NCI-H345 treated with DMSO at 0.1 percent for 48 hours (cell line): Measurements from ENCODE around the gene DLGAP1.

Experiments
- DNase-seq: peaks from one replicate; lab custom pipeline; 2025; ENCODE audit not compliant: unreplicated experiment; lab: John Stamatoyannopoulos, UW

The DLGAP1 gene

DNA sequence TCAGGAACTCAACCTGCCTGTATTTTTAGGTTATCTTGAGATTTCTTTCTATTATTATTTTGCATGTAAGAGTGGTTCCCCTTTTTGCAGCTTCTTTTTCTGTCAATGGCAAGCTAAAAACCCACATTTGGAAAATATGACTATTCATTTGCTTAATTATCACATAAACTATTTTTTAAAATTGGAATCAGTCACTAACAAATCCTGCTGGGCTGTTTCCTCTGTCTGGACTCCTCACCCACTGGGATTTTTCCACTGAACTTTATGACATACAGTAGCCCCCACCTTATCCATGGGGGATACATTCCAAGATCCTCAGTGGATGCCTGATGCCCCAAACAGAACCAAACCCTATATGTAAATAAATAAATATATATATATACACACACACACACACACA, 447.3 kb downstream of the DLGAP1 start:
- no peak for DNase-seq

GRCh38 chr18:4004183-4004829, 450.8 kb downstream of the DLGAP1 start:
- no peak for DNase-seq

DNA sequence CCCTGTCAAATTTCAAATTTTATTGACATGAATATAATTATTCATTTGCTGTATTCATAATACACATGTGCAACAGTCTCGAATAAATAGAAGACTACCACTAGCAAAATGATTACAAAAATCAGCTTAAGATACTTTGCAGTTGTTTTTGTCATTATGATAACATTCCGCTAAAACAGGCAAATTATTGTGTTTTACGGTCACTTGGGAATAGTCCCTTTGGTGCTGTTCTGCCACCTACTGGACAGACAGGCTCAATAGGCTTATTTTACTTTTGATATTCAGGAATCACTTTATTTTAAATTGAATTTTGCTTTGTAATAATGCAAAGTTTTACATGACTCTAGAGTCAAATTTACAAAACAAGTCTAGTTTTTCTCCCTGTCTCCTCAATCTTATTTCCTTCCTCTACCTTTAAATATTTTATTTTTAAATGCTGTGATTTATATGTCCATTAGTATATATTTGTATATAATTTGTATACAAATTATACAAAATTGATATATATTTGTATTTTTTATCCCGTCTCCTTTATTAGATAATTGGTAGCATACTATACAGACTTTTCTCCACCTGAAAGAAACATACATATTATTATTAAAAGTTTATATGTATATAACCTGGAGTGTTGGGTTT, 456.3 kb downstream of the DLGAP1 start:
- peak; percentile 22 for DNase-seq

DNA sequence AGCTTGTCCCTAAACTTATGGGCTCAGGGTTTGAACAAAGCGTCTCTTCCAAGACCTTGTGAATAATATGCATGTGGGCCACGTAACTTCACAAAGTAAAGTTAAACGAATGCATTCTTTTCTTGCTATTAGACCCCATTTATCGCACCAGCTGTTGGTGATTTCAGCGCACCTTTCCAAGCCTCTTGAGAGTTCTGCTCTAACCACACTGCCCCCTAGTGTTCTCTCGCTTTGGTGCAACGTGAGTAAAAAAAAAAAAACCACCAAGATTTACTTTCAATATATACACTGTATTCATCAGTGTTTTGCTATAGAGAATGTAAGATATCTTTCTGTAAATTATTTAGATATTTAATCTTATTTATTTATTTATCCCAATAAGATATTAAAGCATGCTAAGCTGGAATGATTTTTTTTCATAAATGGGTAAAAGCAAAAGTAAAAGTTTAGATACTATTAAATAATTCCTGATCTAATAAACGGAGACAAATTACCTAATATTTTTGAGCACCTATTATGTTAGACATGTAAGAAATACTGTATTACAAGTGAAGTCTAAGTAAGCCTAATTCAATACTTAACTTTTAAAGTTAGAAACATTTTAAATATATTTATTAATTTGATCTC, 459.5 kb downstream of the DLGAP1 start:
- peak; percentile 45 for DNase-seq

- peak; percentile 27 for DNase-seq
Measured at GRCh38 chr18:3993941-3994687, 461.0 kb downstream of the DLGAP1 start.

DNA sequence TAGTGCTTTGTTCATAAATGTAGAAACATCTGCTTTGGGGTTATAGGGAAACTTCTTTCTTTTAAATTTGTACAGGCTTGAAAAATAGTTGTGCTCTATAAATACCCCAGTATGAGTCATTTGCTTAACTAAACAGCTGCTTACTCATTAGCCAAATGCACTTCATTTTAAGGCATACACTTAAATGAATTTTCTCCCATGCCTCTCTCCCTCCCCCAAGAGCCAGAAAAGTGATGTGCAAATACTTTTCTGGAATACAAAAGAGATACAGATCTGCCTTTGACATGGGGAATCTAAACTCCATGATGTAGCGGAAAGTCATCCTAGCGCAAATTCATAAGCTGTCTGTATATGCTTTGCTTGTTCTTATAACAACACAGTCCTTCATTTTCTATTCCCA, 469.4 kb downstream of the DLGAP1 start:
- DNase-seq: no peak

GRCh38 chr18:3985020-3985419, 470.1 kb downstream of the DLGAP1 start:
- DNase-seq: no peak

- DNase-seq: no peak
Measured at GRCh38 chr18:3984163-3984757, 470.8 kb downstream of the DLGAP1 start.

DNA sequence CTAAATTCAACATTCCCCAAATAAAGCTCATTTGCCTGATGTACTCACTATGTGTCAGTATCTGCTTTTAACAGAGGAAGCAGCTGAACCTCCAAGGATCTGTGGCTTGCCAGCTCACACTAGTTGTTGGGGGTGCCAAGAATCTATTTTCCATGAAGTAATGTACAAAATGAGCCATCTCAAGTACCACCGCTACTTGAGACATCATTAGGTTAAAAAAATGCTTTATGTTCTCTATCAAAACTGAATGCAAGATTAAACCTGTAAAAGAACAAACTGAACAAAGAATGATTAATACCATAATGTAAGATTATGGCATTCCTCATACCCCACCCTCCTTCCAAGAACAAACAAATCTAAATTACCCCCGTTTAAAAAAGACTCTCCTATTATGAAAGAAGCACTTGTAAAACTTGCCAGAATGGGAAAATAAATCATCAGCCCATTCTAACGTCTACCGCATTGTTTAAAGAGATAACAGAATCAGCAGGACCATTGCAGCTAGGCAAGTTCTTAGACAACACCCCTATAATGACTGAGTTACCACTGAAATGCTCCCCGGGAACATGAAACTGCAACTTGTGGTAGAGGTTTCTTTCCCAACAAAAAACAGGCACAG, 471.6 kb downstream of the DLGAP1 start:
- no peak for DNase-seq

- no peak for DNase-seq
Measured at GRCh38 chr18:3982541-3982940, 472.6 kb downstream of the DLGAP1 start.

- no peak for DNase-seq
Measured at GRCh38 chr18:3979024-3979423, 476.1 kb downstream of the DLGAP1 start.

DNA sequence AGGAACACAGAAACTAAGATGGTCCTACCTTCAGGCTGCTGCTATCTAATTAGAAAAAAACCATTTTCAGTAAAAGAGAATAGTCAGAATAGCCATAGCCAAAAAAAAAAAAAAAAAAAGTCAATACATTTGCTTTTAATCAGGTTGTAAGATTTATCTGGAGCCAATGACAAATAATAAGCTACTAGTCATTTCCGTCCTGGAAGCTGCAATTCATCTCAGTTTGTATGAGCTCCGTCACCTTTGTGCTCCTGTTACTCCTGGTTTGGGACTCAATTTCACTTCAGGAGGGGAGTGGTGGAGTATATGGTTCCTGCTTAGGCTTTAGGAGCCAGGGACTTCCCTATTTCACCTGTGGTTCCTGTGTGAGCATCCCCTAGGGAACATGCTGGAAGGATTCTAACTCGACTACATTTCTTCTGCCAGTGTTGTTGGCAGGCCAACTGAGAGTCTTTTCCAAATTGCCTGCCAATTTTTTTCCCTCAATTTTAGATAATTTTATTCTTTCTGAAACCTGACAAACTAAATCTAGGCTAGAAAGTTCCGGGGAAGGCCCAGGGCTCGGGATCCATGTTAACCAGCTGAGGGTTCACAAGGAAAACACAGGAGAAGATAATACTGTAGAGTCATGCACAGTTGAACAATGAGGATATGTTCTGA, 481.8 kb downstream of the DLGAP1 start:
- DNase-seq: no peak

DNA sequence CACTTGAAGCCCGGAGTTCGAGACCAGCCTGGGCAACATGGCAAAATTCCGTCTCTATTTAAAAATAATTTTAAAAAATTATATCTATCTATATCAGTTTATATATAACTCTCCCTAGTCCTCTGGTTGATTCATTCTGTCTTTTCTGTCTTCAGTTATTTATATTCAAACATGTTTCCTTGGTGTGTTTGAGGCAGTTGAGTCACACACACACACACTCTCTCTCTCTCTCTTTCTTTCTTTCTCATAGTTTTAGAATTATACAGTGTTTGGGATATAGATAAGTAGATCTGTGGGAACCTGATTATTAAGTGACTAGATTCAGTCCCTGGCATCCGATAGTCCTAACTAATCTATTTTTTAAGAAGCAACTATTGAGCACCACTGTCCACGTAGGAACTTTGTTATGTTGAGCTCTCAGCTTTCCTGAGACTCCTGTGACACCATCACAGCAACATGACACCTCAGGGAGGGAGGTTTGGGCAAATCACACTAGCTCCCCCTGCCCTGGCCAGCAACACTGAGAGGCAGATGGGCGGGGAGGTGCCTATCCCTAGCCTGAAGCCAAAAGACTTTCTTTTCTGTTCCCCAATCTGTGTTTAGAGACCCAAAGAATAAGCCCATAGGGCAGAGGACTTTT, 482.7 kb downstream of the DLGAP1 start:
- DNase-seq: no peak

DNA sequence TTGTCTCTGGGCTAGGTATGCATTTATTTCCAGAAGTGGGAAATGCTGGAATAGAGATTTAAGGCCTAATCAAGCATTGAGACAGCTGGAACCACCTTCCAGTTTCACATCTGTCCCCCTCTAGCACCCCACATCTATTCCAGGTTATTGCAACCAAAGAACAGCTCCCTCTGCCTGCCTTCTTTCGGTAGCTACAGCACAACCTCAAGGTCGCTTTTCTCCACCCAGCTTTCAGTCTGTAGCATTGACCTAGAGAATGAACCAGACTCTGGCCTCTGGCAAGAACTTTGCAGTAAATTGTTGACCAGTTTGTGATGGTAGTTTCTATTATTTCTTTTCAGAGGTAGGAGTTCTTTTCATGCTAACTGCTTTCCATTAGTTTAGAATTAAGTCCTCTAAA, 484.2 kb downstream of the DLGAP1 start:
- no peak for DNase-seq

DNA sequence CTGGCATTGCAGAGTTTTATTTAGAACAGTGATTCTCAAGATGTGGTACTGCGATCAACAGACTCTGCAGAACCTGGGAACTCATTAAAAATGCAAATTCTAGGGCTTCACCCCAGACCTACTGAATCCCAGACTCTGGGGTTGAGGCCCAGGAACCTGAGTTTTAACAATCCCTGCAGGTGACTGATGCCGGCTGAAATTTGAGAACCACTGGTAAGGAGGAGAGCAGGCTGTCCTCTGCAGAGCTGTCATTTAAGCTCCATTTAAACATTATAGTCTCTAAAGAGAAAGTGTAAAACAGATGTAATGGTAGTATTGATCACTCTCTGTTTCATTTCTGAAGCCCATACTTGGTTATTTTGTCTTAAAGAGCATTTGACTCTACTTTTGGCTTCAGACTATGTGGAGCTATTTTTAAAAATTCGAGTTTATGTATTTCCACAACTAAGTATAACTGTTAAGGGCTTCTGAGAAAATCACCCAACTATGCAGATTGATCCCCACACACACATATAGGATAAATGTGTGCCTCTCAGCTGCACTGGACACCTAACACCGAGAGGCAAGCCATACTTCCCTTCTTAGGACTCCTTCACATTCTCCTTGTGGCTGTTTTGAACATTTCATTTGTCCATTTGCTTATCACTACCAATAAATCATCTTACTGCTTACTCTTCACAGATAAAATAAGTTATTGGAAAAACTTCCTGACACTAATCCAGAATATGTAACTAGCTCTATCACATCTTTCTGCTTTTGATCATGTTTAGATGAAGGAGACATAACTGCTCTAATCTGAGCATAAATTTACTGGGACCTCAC, 487.5 kb downstream of the DLGAP1 start:
- no peak for DNase-seq

DNA sequence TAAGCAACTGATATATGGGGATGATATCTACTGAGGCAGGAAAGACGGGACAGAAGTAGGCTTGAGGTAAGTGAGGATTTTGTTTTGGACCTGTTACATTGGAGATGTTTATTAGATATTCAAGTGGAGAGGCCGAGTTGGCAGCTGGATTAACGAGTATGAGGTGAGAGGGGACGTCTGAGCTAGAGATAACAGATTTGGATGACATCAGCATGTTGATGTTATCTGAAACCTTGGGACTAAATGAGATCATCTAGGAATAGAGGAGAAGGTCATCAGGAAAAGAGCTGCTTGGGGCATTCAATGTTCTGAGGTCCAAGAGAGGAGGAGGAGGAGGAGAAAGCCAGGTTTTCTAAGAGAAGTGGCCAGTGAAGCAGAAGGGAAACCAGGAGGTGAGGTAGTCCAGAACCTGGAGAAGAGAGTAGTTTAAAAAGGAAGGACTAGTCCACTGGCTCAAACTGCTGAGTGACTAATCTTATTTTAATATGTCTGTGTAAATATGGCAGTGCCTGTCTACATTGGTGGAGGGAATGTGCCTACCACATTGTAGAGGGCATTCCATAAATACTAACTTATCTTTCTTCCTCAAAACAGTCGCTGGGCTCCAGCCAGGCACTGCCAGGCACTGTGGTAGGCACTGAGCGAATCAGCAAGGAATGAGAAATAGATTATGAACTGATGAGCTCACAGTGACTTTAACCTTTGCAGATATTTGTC, 488.3 kb downstream of the DLGAP1 start:
- DNase-seq: no peak

DNA sequence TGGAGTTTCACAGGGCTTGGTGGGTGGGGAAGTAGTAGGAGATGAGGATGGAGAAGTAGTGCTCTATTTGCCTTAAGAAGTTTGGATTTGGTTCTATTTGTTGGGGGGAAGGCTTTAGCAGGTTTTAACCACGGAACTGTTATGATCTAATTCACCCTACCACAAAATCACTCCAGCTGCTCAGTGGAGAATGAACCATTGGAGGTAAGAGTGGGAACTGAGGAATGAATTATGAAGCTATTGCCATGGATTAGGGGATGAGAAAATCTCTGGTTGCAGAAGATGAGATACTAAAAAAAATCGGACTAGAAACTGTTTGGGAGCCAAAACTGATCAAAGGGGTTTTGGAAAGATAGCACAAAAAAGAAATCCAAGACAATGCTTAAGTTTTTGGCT, 488.9 kb downstream of the DLGAP1 start:
- DNase-seq: no peak

GRCh38 chr18:3960977-3961376, 494.1 kb downstream of the DLGAP1 start:
- DNase-seq: no peak

GRCh38 chr18:3960142-3960541, 495.0 kb downstream of the DLGAP1 start:
- DNase-seq: no peak
